Measurements from ENCODE around the gene CEP41.

GRCh38 chr7:130489140-130489983, 48.5 kb upstream of the CEP41 start:
- no peak for TF ChIP-seq MYBL2 (CRISPR knock-in tag; IDR thresholded peaks at IDR 0.05)
- TF ChIP-seq, protein P1, sequence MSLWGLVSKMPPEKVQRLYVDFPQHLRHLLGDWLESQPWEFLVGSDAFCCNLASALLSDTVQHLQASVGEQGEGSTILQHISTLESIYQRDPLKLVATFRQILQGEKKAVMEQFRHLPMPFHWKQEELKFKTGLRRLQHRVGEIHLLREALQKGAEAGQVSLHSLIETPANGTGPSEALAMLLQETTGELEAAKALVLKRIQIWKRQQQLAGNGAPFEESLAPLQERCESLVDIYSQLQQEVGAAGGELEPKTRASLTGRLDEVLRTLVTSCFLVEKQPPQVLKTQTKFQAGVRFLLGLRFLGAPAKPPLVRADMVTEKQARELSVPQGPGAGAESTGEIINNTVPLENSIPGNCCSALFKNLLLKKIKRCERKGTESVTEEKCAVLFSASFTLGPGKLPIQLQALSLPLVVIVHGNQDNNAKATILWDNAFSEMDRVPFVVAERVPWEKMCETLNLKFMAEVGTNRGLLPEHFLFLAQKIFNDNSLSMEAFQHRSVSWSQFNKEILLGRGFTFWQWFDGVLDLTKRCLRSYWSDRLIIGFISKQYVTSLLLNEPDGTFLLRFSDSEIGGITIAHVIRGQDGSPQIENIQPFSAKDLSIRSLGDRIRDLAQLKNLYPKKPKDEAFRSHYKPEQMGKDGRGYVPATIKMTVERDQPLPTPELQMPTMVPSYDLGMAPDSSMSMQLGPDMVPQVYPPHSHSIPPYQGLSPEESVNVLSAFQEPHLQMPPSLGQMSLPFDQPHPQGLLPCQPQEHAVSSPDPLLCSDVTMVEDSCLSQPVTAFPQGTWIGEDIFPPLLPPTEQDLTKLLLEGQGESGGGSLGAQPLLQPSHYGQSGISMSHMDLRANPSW (CRISPR knock-in tag; conservative IDR thresholded peaks at IDR 0.05; ENCODE audit: low read depth), result no peak
- no peak for TF ChIP-seq ATF1 (CRISPR knock-in tag; IDR thresholded peaks at IDR 0.05)
- TF ChIP-seq TCF7 (CRISPR knock-in tag; IDR thresholded peaks at IDR 0.05; ENCODE audit: low read depth), result no peak
- no peak for TF ChIP-seq IRF2 (CRISPR knock-in tag; IDR thresholded peaks at IDR 0.05; ENCODE audit: borderline replicate concordance, low read depth)
- TF ChIP-seq CTCF (IDR thresholded peaks at IDR 0.05), result no peak
- TF ChIP-seq NR2C2 (CRISPR knock-in tag; IDR thresholded peaks at IDR 0.05), result no peak
- no peak for TF ChIP-seq ZNF317 (CRISPR knock-in tag; IDR thresholded peaks at IDR 0.05; ENCODE audit: borderline replicate concordance, low read depth)
- TF ChIP-seq TEAD4 (CRISPR knock-in tag; IDR thresholded peaks at IDR 0.05), result no peak
- TF ChIP-seq ATF2 (CRISPR knock-in tag; IDR thresholded peaks at IDR 0.05; ENCODE audit: borderline replicate concordance, low read depth), result no peak
